ENCODE data around the gene ADARB2.

Gene ADARB2

DNA sequence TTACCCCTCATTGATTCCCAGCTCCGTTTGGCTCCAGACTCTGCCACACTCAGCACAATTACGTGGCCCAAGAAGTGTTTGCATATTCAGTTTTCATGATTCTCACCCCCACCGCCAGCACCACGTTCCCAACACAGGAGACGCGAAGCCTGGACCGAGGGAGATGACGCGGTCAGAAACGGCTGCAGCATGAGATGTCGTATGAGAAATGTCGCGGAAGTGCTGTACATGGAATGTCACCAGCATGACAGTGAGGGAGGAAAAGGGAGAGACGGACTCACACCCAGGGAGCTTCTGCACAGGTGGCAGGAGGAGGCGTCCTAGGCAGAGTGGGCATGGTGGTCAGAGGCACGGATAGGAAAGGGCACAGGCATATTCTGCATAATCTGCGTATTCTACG, 492.8 kb downstream of the ADARB2 start:
- Histone ChIP-seq H3K27ac (no peak overlapping the region), H3K9me3 (no peaks in the 10 kb centered on the region), H3K36me3 (no peaks in the 10 kb centered on the region), H3K27me3 (no peaks in the 10 kb centered on the region), H3K4me3 (ENCODE audit: low read depth in 1 of 2, low read length in 1 of 2) (no peak overlapping the region), H3K4me1 (ENCODE audit: control insufficient read depth in 1 of 2, insufficient read depth in 1 of 2, low read depth in 1 of 2, low read length in 1 of 2) (peaks cover 26 to 38% of the 10 kb centered on the region in 2 experiments)
- TF ChIP-seq, protein P1, sequence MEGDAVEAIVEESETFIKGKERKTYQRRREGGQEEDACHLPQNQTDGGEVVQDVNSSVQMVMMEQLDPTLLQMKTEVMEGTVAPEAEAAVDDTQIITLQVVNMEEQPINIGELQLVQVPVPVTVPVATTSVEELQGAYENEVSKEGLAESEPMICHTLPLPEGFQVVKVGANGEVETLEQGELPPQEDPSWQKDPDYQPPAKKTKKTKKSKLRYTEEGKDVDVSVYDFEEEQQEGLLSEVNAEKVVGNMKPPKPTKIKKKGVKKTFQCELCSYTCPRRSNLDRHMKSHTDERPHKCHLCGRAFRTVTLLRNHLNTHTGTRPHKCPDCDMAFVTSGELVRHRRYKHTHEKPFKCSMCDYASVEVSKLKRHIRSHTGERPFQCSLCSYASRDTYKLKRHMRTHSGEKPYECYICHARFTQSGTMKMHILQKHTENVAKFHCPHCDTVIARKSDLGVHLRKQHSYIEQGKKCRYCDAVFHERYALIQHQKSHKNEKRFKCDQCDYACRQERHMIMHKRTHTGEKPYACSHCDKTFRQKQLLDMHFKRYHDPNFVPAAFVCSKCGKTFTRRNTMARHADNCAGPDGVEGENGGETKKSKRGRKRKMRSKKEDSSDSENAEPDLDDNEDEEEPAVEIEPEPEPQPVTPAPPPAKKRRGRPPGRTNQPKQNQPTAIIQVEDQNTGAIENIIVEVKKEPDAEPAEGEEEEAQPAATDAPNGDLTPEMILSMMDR (IDR thresholded peaks at IDR 0.05): no peak

DNA sequence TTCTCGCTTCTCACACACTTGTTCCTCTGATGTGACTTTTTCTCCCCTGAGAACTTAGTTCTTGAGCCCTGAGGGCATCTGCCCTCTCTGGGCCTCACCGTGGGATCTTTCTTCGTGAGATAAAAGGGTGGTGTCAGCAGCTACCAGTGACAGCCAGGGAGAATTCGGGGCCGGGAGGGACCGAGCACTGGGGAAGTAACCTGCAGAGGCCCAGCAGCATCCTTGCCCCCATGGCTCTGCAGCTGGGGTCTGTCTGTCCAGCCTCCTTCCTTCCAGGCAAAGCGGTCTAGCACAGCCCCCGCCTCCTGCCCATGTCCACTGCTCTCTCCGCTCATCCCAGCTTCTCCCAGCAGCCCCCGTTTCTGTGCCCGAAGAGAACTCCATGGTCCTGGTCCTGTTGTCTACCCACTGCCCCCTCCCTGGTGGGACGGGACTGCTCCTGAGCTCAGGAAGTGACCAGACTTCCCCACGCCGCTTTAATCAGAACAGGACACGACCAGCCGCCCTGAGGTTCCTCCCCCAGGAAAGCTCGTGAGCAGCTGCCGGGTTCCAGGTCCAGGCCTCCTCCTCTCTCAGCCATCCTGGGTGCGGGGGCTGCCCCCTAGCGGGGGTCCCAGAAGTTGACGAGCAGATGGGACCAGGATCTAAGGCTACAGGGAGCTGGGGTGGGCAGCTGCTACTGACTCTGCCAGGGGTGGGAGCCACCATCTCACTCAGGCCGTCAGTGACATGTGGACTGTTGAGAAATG, 493.7 kb downstream of the ADARB2 start:
- Histone ChIP-seq H3K4me3 (ENCODE audit: low read depth in 1 of 2, low read length in 1 of 2) (no peak overlapping the region), H3K27ac (no peak overlapping the region), H3K36me3 (no peaks in the 10 kb centered on the region), H3K4me1 (ENCODE audit: control insufficient read depth in 1 of 2, insufficient read depth in 1 of 2, low read depth in 1 of 2, low read length in 1 of 2) (peaks cover 18 to 30% of the 10 kb centered on the region in 2 experiments), H3K9me3 (no peaks in the 10 kb centered on the region), H3K27me3 (no peaks in the 10 kb centered on the region)
- TF ChIP-seq, protein P1 (IDR thresholded peaks at IDR 0.05): no peak

DNA sequence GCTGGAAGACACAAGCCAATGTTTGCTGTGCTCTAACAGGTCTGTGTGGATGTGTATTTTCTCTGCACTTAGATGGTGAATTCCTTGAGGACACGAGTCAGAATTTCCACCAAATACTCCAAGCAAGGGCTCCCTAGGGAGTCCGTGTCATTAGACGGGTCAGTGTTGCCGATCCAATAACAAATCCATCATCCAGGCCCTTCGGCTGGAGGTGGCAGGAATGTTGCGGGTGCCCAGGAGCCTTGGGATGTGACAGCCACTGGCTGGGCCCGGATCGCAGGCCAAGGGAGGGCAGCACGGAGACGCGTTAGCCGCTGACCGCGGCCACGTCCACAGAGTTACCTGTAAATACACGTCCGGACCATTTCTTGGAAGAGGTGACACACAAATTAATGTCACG, 494.4 kb downstream of the ADARB2 start:
- Histone ChIP-seq H3K4me3 (ENCODE audit: low read depth in 1 of 2, low read length in 1 of 2) (no peak overlapping the region), H3K27ac (no peak overlapping the region), H3K27me3 (no peaks in the 10 kb centered on the region), H3K4me1 (ENCODE audit: control insufficient read depth in 1 of 2, insufficient read depth in 1 of 2, low read depth in 1 of 2, low read length in 1 of 2) (peaks cover 11 to 23% of the 10 kb centered on the region in 2 experiments), H3K9me3 (no peaks in the 10 kb centered on the region), H3K36me3 (no peaks in the 10 kb centered on the region)
- TF ChIP-seq, protein P1 (IDR thresholded peaks at IDR 0.05): no peak

DNA sequence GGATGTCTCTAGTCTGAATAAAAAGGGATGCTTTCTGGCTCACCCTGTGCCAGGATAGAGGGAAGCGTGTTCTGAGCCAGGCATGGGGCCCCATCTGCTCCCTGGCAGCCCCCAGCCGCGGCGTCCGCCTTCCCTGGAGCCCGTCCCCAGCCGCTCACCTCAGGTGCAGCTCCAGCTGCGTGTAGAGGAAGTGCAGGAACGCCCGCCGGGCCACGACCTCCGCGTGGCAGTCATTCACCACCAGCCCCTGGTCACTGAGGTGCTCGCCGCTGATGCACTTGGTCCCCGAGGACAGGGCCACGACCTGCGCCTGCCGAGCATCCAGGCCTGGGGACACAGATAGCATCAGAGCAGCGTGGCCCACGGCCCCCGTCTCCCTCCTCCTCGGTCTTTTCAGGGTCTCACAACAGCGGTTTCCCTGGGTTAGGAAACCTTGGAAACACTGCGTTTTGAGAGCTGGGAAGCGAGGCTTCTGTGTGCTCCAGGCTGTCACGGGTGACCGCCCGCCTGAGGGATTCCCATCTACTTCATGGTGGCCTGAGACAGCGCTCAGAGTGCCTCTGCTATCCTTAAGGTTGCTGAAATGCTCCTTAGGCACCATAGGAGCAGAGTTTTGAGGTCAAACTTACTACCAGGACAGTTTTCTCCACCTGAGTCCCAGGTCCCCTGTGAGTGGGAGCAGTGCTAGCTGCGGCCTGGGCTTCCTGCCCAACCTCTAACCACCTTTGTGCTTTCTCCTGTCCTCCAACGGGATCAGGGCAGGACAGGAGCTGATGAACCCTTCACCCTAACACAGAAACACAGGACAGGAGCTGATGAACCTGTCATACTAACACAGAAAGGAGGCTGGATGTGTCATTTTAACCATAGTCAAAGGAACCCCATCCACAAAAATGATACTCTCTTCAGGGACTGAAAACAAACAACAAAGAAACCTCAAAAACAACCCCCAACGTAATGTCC, 495.1 kb downstream of the ADARB2 start:
- TF ChIP-seq, protein P1 (IDR thresholded peaks at IDR 0.05): no peak
- no peak overlapping the region for H3K4me3 ChIP-seq (ENCODE audit: low read depth in 1 of 2, low read length in 1 of 2)
- peaks cover 11 to 19% of the 10 kb centered on the region in 2 experiments for H3K4me1 ChIP-seq (ENCODE audit: control insufficient read depth in 1 of 2, insufficient read depth in 1 of 2, low read depth in 1 of 2, low read length in 1 of 2)
- H3K27me3 ChIP-seq: no peaks in the 10 kb centered on the region
- no peak overlapping the region for H3K27ac ChIP-seq
- no peaks in the 10 kb centered on the region for H3K36me3 ChIP-seq
- no peaks in the 10 kb centered on the region for H3K9me3 ChIP-seq

DNA sequence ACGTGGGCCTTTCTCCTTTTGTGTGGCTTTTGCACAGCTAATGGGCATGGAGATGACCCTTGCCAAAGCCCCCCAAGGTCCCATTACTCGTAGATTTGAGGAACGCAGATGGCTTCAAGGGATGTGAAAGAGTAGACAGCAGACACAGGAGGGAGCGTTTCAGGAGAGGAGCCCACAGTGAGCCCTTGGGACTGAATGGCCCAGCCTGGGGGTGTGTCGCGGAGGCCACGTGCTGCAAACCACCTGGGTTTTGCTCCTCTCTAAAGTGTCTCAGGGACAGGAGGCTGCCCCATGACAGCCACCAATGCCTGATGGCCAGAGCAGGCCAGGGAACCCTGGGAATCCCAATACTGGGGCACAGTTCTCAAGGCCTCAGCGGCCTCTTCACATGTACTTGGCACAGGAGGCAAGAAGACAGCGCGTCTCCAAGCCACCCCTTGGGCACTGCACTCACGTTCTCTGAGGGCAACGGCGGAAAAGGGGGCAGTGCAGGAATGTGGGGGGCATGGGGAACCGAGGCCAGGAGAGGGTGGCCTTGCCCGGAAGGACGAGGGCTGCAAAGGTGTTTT, 495.9 kb downstream of the ADARB2 start:
- H3K27me3 ChIP-seq: no peaks in the 10 kb centered on the region
- H3K27ac ChIP-seq: peak overlapping the region; percentile 75
- no peak overlapping the region for H3K4me3 ChIP-seq (ENCODE audit: low read depth in 1 of 2, low read length in 1 of 2)
- H3K9me3 ChIP-seq: no peaks in the 10 kb centered on the region
- TF ChIP-seq, protein P1 (IDR thresholded peaks at IDR 0.05): no peak
- no peaks in the 10 kb centered on the region for H3K36me3 ChIP-seq
- H3K4me1 ChIP-seq (ENCODE audit: control insufficient read depth in 1 of 2, insufficient read depth in 1 of 2, low read depth in 1 of 2, low read length in 1 of 2): peaks cover 11 to 19% of the 10 kb centered on the region in 2 experiments
